Activated T-helper 2 cell treated with anti-CD3 and anti-CD28 coated beads, Interferon-gamma antibody, Interleukin-2, Interleukin-4, amounts not matched to agents 10 μg/mL and 5 μg/mL and 100 μg/mL, durations not matched to agents 14 hours and 24 hours and 36 hours (primary cell): ENCODE data around the gene SLC9A3. TPM values are rescaled to one million over a fixed set of nuclear protein-coding genes. Genes with fewer than 3 reads are reported as not detected.
"Not testable (repeated sequence)": the region's sequence is repeated elsewhere in the genome, so short reads cannot be mapped to it uniquely, and the experiment has no call there.

ENCODE experiments used
- DNase-seq: peaks from one replicate; pipeline ENCODE4 v3.0.0; 2021; ENCODE audit warnings: low spot score
- H3K27ac Mint-ChIP-seq: one replicate; pipeline ENCODE4 v1.8.0; 2021; ENCODE audit warnings: mixed read lengths
- H3K27me3 Mint-ChIP-seq: one replicate; pipeline ENCODE4 v1.8.0; 2021; ENCODE audit warnings: low read depth, mixed read lengths
- H3K36me3 Mint-ChIP-seq: one replicate; pipeline ENCODE4 v1.8.0; 2021; ENCODE audit warnings: low read depth, mixed read lengths
- H3K4me1 Mint-ChIP-seq: one replicate; pipeline ENCODE4 v1.8.0; 2021; ENCODE audit warnings: low read depth, mixed read lengths
- H3K4me3 Mint-ChIP-seq: one replicate; pipeline ENCODE4 v1.8.0; 2021; ENCODE audit warnings: low read depth, mild to moderate bottlenecking, moderate library complexity, mixed read lengths
- H3K9me3 Mint-ChIP-seq: one replicate; pipeline ENCODE4 v1.8.0; 2021; ENCODE audit warnings: mixed read lengths
- intact Hi-C: fragments of 100-400 bp; cut with micrococcal nuclease; formaldehyde crosslinking; loops from one replicate; pipeline ENCODE4 v1.15.1; 2023
- total RNA-seq: library from RNA; stranded (reverse); gene quantifications from 2 replicates; pipeline ENCODE4 v1.2.3, GENCODE V29; 2022

The SLC9A3 gene
- total RNA-seq, 1 donor from 2014 or later, result 2.4 TPM

DNA sequence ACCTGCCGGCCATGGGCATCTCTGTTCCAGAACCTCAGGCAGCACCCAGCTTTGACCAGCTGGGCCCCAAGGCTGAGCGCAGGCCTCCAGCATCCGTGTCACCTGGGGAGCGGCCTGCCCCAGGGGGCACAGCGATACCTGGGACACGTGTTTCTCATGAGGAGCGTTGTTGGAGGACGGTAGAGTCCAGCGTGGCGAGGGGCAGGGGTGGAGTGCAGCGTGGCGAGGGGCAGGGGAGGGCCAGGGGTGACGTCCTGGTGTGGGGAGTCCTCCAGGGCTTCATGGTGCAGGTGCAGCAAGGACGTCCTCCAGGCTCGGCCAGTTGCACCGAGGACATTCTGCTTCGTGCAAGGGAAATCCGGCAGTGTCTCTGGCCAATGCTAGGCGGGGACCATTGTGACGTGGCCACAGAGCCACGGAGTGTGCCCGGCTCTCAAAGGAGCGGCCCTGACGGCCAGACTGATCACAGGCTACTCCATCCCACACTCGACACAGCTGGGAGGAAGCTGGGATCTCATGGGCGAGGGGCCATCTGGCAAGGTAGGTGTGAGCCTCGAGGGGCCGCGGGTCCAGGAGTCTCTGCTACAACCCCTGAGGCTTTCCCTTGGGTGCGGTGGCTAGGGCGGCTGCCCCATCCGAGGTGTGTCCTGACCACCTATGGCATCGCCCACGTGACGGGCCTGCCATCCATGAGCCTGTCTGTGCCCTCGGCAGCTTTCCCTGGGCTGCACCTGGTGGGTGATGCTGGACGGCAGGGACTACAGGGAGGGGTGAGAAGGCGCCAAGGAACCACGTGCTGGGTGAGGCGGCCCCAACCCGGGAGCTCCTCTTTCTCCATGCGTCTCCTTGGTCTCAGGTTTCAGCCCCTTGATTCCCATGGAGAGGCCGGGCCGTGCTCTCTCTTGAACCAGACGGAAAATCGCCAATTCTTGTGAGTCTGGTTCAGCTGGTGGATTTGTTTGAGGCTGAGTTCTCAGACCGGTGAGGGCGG lies 33.8 kb downstream of the SLC9A3 start:
- Mint-ChIP-seq H3K4me1 (no peaks in the 10 kb centered on the region), H3K27ac (no peak overlapping the region), H3K27me3 (no peaks in the 10 kb centered on the region), H3K9me3 (no peaks in the 10 kb centered on the region), H3K4me3 (no peak overlapping the region), H3K36me3 (no peaks in the 10 kb centered on the region)
- no peak for DNase-seq
- intact Hi-C loops, result no loop called here

- H3K4me3 Mint-ChIP-seq, result no peak overlapping the region
These were observed 34.6 kb downstream of the SLC9A3 start for GRCh38 chr5:489689-490080.

GRCh38 chr5:488744-489688 lies 35.2 kb downstream of the SLC9A3 start:
- no peak overlapping the region for H3K4me3 Mint-ChIP-seq
- H3K27me3 Mint-ChIP-seq, result peaks cover 1% of the 10 kb centered on the region
- H3K4me1 Mint-ChIP-seq, result no peaks in the 10 kb centered on the region
- DNase-seq, result no peak
- H3K9me3 Mint-ChIP-seq, result no peaks in the 10 kb centered on the region
- intact Hi-C loops, result no loop called here
- no peak overlapping the region for H3K27ac Mint-ChIP-seq
- H3K36me3 Mint-ChIP-seq, result no peaks in the 10 kb centered on the region

More at GRCh38 chr5:489689-490080, 34.6 kb downstream of the SLC9A3 start:
- Mint-ChIP-seq H3K27me3 (peaks cover 1% of the 10 kb centered on the region), H3K36me3 (no peaks in the 10 kb centered on the region), H3K4me1 (no peaks in the 10 kb centered on the region), H3K27ac (no peak overlapping the region), H3K9me3 (no peaks in the 10 kb centered on the region)
- DNase-seq, result no peak
- intact Hi-C loops, result no loop called here

DNA sequence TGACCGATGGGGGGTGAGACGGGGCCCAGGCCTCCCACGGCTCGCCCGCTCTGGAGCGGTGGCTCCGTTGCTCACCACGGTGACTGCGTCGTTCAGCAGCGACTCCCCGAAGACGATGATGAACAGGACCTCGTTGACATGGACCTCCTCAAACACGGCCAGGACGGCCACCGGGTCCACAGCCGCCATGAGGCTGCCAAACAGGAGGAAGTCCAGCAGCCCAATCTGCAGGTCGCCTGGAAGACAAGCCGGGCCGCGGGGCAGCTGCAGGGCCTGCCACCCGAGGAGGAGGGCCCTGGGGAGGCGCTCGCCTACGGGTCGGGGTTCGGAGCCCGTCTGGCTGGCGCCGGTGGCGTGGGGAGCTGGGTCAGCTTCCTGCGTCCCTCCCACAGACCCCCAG lies 36.0 kb downstream of the SLC9A3 start:
- no peaks in the 10 kb centered on the region for H3K4me1 Mint-ChIP-seq
- intact Hi-C loops, result no loop called here
- H3K27ac Mint-ChIP-seq, result no peak overlapping the region

GRCh38 chr5:486597-486996 lies 37.7 kb downstream of the SLC9A3 start:
- DNase-seq, H3K4me3 Mint-ChIP-seq, H3K27me3 Mint-ChIP-seq, H3K36me3 Mint-ChIP-seq, H3K27ac Mint-ChIP-seq, H3K4me1 Mint-ChIP-seq, H3K9me3 Mint-ChIP-seq, intact Hi-C loops: not testable (repeated sequence)

More for the DNA sequence above, 36.0 kb downstream of the SLC9A3 start:
- Mint-ChIP-seq H3K27me3 (peaks cover 1% of the 10 kb centered on the region), H3K36me3 (no peaks in the 10 kb centered on the region), H3K9me3 (no peaks in the 10 kb centered on the region), H3K4me3 (no peak overlapping the region)
- DNase-seq, result no peak

GRCh38 chr5:485946-486491 lies 38.2 kb downstream of the SLC9A3 start:
- Mint-ChIP-seq H3K4me3 (no peak overlapping the region), H3K4me1 (no peaks in the 10 kb centered on the region), H3K9me3 (no peaks in the 10 kb centered on the region), H3K27me3 (peaks cover 1% of the 10 kb centered on the region), H3K36me3 (no peaks in the 10 kb centered on the region), H3K27ac (no peak overlapping the region)
- intact Hi-C loops, result no loop called here
- DNase-seq, result no peak

DNA sequence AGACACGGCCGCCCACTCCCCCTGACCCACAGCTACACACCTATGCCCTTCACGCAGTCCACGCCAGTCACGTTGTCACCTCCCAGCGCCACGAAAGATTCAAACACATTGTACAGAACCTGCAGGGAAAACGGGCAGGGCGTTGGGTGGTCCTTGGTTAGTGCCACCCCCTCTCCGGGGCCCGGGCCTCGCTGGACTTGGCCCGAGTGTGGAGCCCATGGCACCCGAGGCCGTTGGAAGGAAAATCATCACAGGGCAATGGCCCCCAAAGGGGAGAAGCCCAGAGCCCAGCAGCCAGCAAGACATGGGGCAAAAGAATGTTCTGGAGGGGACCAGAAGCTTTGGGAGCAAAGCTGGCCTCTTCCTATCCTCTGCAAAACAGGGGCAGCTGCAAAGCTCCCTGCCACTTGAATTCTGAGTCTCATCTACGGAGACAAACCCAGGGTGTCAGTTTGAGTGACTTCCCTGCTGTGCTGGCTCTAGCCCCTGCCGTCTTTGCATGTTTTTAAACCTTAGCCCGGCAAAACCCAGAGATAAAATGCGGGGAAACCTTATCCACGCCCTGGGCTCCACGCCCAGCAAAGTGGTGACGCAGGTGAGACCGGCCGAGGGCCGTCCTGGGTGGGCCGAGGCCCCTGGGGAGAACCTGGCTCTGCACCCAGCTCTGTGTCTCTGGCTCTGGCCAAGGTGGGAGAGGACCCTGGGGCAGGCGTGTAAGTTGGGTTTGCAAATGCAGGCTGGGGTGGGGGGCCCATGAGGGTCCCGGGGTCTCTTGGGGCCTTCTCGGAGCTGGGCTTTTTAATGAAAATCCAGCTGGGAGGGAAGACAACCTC lies 38.9 kb downstream of the SLC9A3 start:
- no peak overlapping the region for H3K4me3 Mint-ChIP-seq

GRCh38 chr5:484556-484955 lies 39.7 kb downstream of the SLC9A3 start:
- intact Hi-C loops, result no loop called here
- H3K4me3 Mint-ChIP-seq, result no peak overlapping the region
- peaks cover 1% of the 10 kb centered on the region for H3K27me3 Mint-ChIP-seq

More for the DNA sequence above, 38.9 kb downstream of the SLC9A3 start:
- intact Hi-C loops, result no loop called here
- Mint-ChIP-seq H3K4me1 (no peaks in the 10 kb centered on the region), H3K27me3 (peaks cover 1% of the 10 kb centered on the region), H3K36me3 (no peaks in the 10 kb centered on the region), H3K9me3 (no peaks in the 10 kb centered on the region), H3K27ac (no peak overlapping the region)
- DNase-seq, result no peak

GRCh38 chr5:483434-484140 lies 40.7 kb downstream of the SLC9A3 start:
- Mint-ChIP-seq H3K27me3 (peaks cover 1% of the 10 kb centered on the region), H3K4me1 (no peaks in the 10 kb centered on the region), H3K27ac (no peak overlapping the region), H3K36me3 (no peaks in the 10 kb centered on the region), H3K4me3 (no peak overlapping the region), H3K9me3 (no peaks in the 10 kb centered on the region)
- DNase-seq, result no peak
- intact Hi-C loops, result no loop called here

More at GRCh38 chr5:484556-484955, 39.7 kb downstream of the SLC9A3 start:
- no peaks in the 10 kb centered on the region for H3K4me1 Mint-ChIP-seq
- H3K27ac Mint-ChIP-seq, result no peak overlapping the region
- H3K9me3 Mint-ChIP-seq, result no peaks in the 10 kb centered on the region
- H3K36me3 Mint-ChIP-seq, result no peaks in the 10 kb centered on the region
- DNase-seq, result no peak

- Mint-ChIP-seq H3K4me3 (no peak overlapping the region), H3K9me3 (no peaks in the 10 kb centered on the region), H3K4me1 (no peaks in the 10 kb centered on the region), H3K27me3 (peaks cover 1% of the 10 kb centered on the region), H3K27ac (no peak overlapping the region), H3K36me3 (no peaks in the 10 kb centered on the region)
- intact Hi-C loops, result no loop called here
- DNase-seq, result no peak
These were observed 41.2 kb downstream of the SLC9A3 start for GRCh38 chr5:483011-483410.

GRCh38 chr5:482506-482905 lies 41.7 kb downstream of the SLC9A3 start:
- intact Hi-C loops, result no loop called here
- H3K36me3 Mint-ChIP-seq, result no peaks in the 10 kb centered on the region

More at GRCh38 chr5:482506-482905, 41.7 kb downstream of the SLC9A3 start:
- Mint-ChIP-seq H3K4me3 (no peak overlapping the region), H3K27ac (no peak overlapping the region), H3K4me1 (no peaks in the 10 kb centered on the region), H3K9me3 (no peaks in the 10 kb centered on the region), H3K27me3 (peaks cover 1% of the 10 kb centered on the region)
- no peak for DNase-seq
